NT2/D1 (cell line): ENCODE data around the gene NNMT.

ENCODE experiments used
- DNase-seq: peaks from one replicate; pipeline ENCODE4 v3.0.0-alpha.2; 2011; ENCODE audit warnings: low read depth, low spot score
- H3K27me3 ChIP-seq: 2 replicates; pipeline ENCODE4 v1.6.0; 2011; ENCODE audit warnings: mild to moderate bottlenecking; ENCODE audit not compliant: insufficient read length, insufficient read depth
- H3K36me3 ChIP-seq: 2 replicates; pipeline ENCODE4 v1.6.1; 2011; ENCODE audit warnings: mild to moderate bottlenecking, low read length, mixed read lengths; ENCODE audit not compliant: insufficient read depth, insufficient read length
- H3K4me1 ChIP-seq: 2 replicates; pipeline ENCODE4 v1.5.1; 2011; ENCODE audit not compliant: insufficient read depth, insufficient read length
- H3K4me3 ChIP-seq: 2 replicates; pipeline ENCODE4 v1.5.1; 2011; ENCODE audit warnings: low read depth; ENCODE audit not compliant: insufficient read length
- H3K9ac ChIP-seq: 2 replicates; pipeline ENCODE4 v1.6.0; 2011; ENCODE audit warnings: low read depth; ENCODE audit not compliant: insufficient read length
- H3K9me3 ChIP-seq: 2 replicates; pipeline ENCODE4 v1.5.1; 2011; ENCODE audit warnings: mild to moderate bottlenecking, low read length; ENCODE audit not compliant: insufficient read depth
- SUZ12 ChIP-seq: IDR thresholded peaks from 2 replicates; pipeline ENCODE4 v1.6.1; 2011; ENCODE audit not compliant: insufficient read length, insufficient read depth; ENCODE audit errors: extremely low read depth
- YY1 ChIP-seq: IDR thresholded peaks from 2 replicates; pipeline ENCODE4 v1.6.1; 2011; ENCODE audit not compliant: insufficient read length, insufficient read depth
- ZNF274 ChIP-seq: IDR thresholded peaks from 2 replicates; pipeline ENCODE4 v1.6.1; 2011; ENCODE audit warnings: mild to moderate bottlenecking, low read depth, low read length

The NNMT gene

GRCh38 chr11:114311946-114312345, 15.7 kb downstream of the NNMT start:
- H3K4me1 ChIP-seq: peaks cover 3% of the 10 kb centered on the region
- no peak overlapping the region for H3K9ac ChIP-seq
- DNase-seq: no peak
- H3K4me3 ChIP-seq: no peak overlapping the region
- H3K36me3 ChIP-seq: peaks cover 6% of the 10 kb centered on the region
- H3K27me3 ChIP-seq: no peaks in the 10 kb centered on the region
- TF ChIP-seq YY1 (no peak), ZNF274 (no peak)
- no peaks in the 10 kb centered on the region for H3K9me3 ChIP-seq

GRCh38 chr11:114314096-114314495, 17.9 kb downstream of the NNMT start:
- H3K36me3 ChIP-seq: peaks cover 6% of the 10 kb centered on the region
- no peaks in the 10 kb centered on the region for H3K9me3 ChIP-seq
- TF ChIP-seq ZNF274: no peak
- no peak for TF ChIP-seq SUZ12
- no peak for TF ChIP-seq YY1
- H3K9ac ChIP-seq: no peak overlapping the region
- no peak overlapping the region for H3K4me3 ChIP-seq
- peaks cover 3% of the 10 kb centered on the region for H3K4me1 ChIP-seq
- no peak for DNase-seq
- H3K27me3 ChIP-seq: no peaks in the 10 kb centered on the region

- DNase-seq: no peak
- TF ChIP-seq YY1 (no peak), ZNF274 (no peak), SUZ12 (no peak)
- Histone ChIP-seq H3K4me3 (no peak overlapping the region), H3K9ac (no peak overlapping the region), H3K36me3 (peaks cover 6% of the 10 kb centered on the region), H3K4me1 (peaks cover 3% of the 10 kb centered on the region), H3K27me3 (no peaks in the 10 kb centered on the region), H3K9me3 (no peaks in the 10 kb centered on the region)
Measured at GRCh38 chr11:114315749-114316368, 19.7 kb downstream of the NNMT start.

- DNase-seq: no peak
- TF ChIP-seq YY1 (no peak), ZNF274 (no peak), SUZ12 (no peak)
- Histone ChIP-seq H3K36me3 (peaks cover 5% of the 10 kb centered on the region), H3K9ac (no peak overlapping the region), H3K4me3 (no peak overlapping the region), H3K4me1 (peaks cover 3% of the 10 kb centered on the region), H3K9me3 (no peaks in the 10 kb centered on the region), H3K27me3 (no peaks in the 10 kb centered on the region)
Measured at GRCh38 chr11:114316980-114317786, 21.0 kb downstream of the NNMT start.

GRCh38 chr11:114317787-114318137, 21.6 kb downstream of the NNMT start:
- peak; percentile 76 for DNase-seq
- no peaks in the 10 kb centered on the region for H3K9me3 ChIP-seq
- no peak overlapping the region for H3K4me3 ChIP-seq
- H3K9ac ChIP-seq: no peak overlapping the region
- H3K36me3 ChIP-seq: no peaks in the 10 kb centered on the region
- no peak for TF ChIP-seq SUZ12
- TF ChIP-seq ZNF274: no peak
- no peak for TF ChIP-seq YY1
- no peaks in the 10 kb centered on the region for H3K27me3 ChIP-seq
- H3K4me1 ChIP-seq: peaks cover 3% of the 10 kb centered on the region

- Histone ChIP-seq H3K36me3 (no peaks in the 10 kb centered on the region), H3K9ac (no peak overlapping the region), H3K4me1 (peaks cover 3% of the 10 kb centered on the region), H3K9me3 (no peaks in the 10 kb centered on the region), H3K27me3 (no peaks in the 10 kb centered on the region), H3K4me3 (no peak overlapping the region)
- DNase-seq: no peak
- no peak for TF ChIP-seq YY1
Measured at GRCh38 chr11:114318361-114318760, 22.2 kb downstream of the NNMT start.

GRCh38 chr11:114319716-114320328, 23.6 kb downstream of the NNMT start:
- no peak overlapping the region for H3K4me3 ChIP-seq

More at GRCh38 chr11:114319716-114320328, 23.6 kb downstream of the NNMT start:
- TF ChIP-seq SUZ12: no peak
- H3K9me3 ChIP-seq: no peaks in the 10 kb centered on the region
- no peaks in the 10 kb centered on the region for H3K36me3 ChIP-seq
- no peak overlapping the region for H3K9ac ChIP-seq
- no peaks in the 10 kb centered on the region for H3K27me3 ChIP-seq
- peaks cover 3% of the 10 kb centered on the region for H3K4me1 ChIP-seq
- DNase-seq: no peak
